ENCODE data around the gene INTS14.

INTS14 gene

DNA sequence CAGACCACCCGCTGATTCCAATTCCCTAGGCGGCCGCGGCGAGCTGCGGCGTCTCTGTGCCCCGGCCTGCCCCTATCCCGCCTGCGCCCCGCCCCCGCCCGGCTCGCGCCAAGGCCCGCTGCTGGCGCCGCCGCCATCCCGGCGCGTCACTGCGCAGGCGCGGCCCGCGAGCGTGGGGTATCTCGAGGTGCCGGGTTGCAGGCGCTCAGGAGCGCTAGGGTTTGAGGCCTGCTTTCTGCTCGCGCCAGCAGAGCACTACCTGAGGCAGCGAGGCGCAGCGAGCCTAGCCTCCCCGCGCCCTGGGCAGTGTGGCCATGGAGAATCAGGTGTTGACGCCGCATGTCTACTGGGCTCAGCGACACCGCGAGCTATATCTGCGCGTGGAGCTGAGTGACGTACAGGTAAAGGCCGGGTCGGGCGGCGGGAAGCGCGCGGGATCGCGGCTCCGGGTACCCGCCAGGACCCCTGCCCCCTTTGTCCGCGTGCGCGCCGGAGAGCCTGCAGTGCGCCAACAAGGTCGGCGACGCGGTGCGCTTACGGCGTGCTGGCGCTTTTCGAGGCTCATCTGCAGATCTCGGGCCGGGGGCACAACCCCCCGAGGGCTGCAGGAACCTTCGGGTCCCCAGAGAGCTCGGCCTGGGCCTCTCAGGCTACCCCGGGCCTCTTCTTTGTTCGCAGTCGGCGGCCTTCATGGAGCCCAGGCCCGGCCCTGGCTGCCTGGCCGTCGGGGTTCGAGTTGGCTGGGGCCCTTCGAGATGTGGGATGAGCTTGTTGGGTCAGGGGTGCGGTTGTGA lies 80.4 kb downstream of the INTS14 start, which contains the start of gene HACD3:
TSS of gene HACD3 (plus strand) at position 146 of the 794 bp plus-strand sequence. CDS start at position 315, 169 bp downstream.
- DNase-seq (ENCODE audit: low spot score), result peak; percentile 96

DNA sequence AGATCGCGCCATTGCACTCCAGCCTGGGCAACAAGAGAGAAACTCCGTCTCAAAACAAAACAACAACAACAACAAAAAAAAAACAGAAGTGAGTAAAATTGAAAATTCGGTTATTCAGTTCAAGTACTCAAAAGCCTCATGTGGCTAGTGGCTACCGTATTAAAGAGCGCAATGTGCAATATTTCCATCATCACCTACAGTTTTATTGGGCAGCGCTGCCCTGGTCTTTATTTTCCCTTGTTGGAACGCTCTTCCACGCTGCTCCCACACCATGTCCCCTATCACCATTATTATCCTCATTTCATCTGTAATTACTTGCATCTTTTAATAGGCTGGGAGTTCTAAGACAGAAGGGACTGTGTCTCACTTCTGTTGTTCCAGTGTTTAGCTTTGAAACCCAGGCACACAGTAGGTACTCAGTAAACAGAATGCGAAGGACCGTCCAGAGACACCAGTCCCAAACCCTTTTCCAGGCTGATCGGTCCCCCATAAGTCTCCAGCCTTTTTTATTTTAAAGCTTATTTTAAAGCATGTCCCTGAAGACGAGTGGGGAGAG lies 81.1 kb downstream of the INTS14 start:
- DNase-seq (ENCODE audit: low spot score), result no peak
